Measurements from ENCODE around the gene GNE.

- no peak for TF ChIP-seq GABPA (IDR thresholded peaks at IDR 0.05; ENCODE audit: borderline replicate concordance, insufficient read depth, low read length)
- no peak; a peak in 1 of 4 replicates for TF ChIP-seq RAD21 (IDR thresholded peaks at IDR 0.05 in 1 of 2, conservative IDR thresholded peaks at IDR 0.05 in 1 of 2; ENCODE audit: low read depth in 2 of 2, low read length in 2 of 2)
- no peak for TF ChIP-seq EZH2 (IDR thresholded peaks at IDR 0.05; ENCODE audit: low read depth, low read length, severe bottlenecking)
- TF ChIP-seq MAX (IDR thresholded peaks at IDR 0.05): 0 out of 2 replicates have a peak, but pooled peaks have one; percentile 34
- no peak for TF ChIP-seq KDM5A (IDR thresholded peaks at IDR 0.05; ENCODE audit: low read length)
- TF ChIP-seq CEBPB (IDR thresholded peaks at IDR 0.05; ENCODE audit: low read depth, low read length): no peak
- no peak for TF ChIP-seq CTCF (IDR thresholded peaks at IDR 0.05; ENCODE audit: control extremely low read depth in 1 of 3, insufficient read depth in 1 of 3, low read depth in 1 of 3, low read length in 3 of 3)
- TF ChIP-seq POLR2AphosphoS5 (IDR thresholded peaks at IDR 0.05; ENCODE audit: low read depth, low read length): peak; percentile 89
- TF ChIP-seq NRF1 (IDR thresholded peaks at IDR 0.05; ENCODE audit: low read depth, low read length): no peak
- no peak for TF ChIP-seq SP2 (IDR thresholded peaks at IDR 0.05; ENCODE audit: low read length)
- peak; percentile 71 to 72 for TF ChIP-seq POLR2A (IDR thresholded peaks at IDR 0.05; ENCODE audit: control extremely low read depth in 1 of 2, low read depth in 2 of 2, low read length in 2 of 2)
- TF ChIP-seq BACH1 (IDR thresholded peaks at IDR 0.05; ENCODE audit: low read length): peak; percentile 77
- TF ChIP-seq ATF3 (IDR thresholded peaks at IDR 0.05; ENCODE audit: insufficient read depth, low read depth, low read length): no peak
Observed at GRCh38 chr9:36258208-36258995, at the start of gene GNE.

All from H1 (cell line).